HepG2 (cell line): ENCODE measurements around the gene COL13A1.

ENCODE experiments used
- AHR ChIP-seq: IDR thresholded peaks from 2 replicates; pipeline ENCODE4 v1.6.1; 2018; ENCODE audit warnings: missing genetic modification reagents, missing compliant biosample characterization
- ARID3A ChIP-seq: IDR thresholded peaks from 2 replicates; pipeline ENCODE4 v1.6.1; 2012; ENCODE audit warnings: low read depth, low read length, improper control_type of control experiment
- ATF3 ChIP-seq: sonication (generic); formaldehyde crosslinking; IDR thresholded peaks from 2 replicates; pipeline ENCODE4 v1.4.0; 2020; ENCODE audit warnings: missing genetic modification reagents
- CTCF ChIP-seq: sonication (generic); formaldehyde crosslinking; IDR thresholded peaks from 2 replicates; pipeline ENCODE4 v1.5.0; 2020; ENCODE audit warnings: mild to moderate bottlenecking, missing genetic modification reagents, moderate library complexity
- ERF ChIP-seq: IDR thresholded peaks from 2 replicates; pipeline ENCODE4 v1.6.1; 2018; ENCODE audit warnings: missing biosample characterization, missing genetic modification reagents
- KDM5A ChIP-seq: fragments of 200-600 bp; sonication (generic); IDR thresholded peaks from 2 replicates; pipeline ENCODE4 v1.7.0; 2018; ENCODE audit warnings: antibody characterized with exemption, mild to moderate bottlenecking, low read length, borderline replicate concordance
- RFXAP ChIP-seq: sonication (generic); formaldehyde crosslinking; IDR thresholded peaks from 2 replicates; pipeline ENCODE4 v1.4.0; 2020; ENCODE audit warnings: missing genetic modification reagents, borderline replicate concordance
- XRCC5 ChIP-seq: fragments of 200-400 bp; formaldehyde crosslinking; optimal IDR thresholded peaks from 2 replicates; pipeline ENCODE3; 2017; ENCODE audit warnings: mild to moderate bottlenecking, low read length
- ZFP1 ChIP-seq: IDR thresholded peaks from 2 replicates; pipeline ENCODE4 v1.6.1; 2016
- ZNF143 ChIP-seq: sonication (generic); formaldehyde crosslinking; IDR thresholded peaks from 2 replicates; pipeline ENCODE4 v1.4.0; 2020; ENCODE audit warnings: missing genetic modification reagents
- ZNF260 ChIP-seq: sonication (generic); formaldehyde crosslinking; IDR thresholded peaks from 2 replicates; pipeline ENCODE4 v1.4.0; 2020; ENCODE audit warnings: missing genetic modification reagents, low read depth, mild to moderate bottlenecking, borderline replicate concordance
- ZNF276 ChIP-seq: sonication (generic); formaldehyde crosslinking; IDR thresholded peaks from 2 replicates; pipeline ENCODE4 v1.4.0; 2020; ENCODE audit warnings: mild to moderate bottlenecking, low read depth, missing genetic modification reagents
- ZNF770 ChIP-seq: sonication (generic); formaldehyde crosslinking; IDR thresholded peaks from 2 replicates; pipeline ENCODE4 v1.5.0; 2020; ENCODE audit warnings: mild to moderate bottlenecking, missing genetic modification reagents
- ZSCAN29 ChIP-seq: sonication (generic); formaldehyde crosslinking; conservative IDR thresholded peaks from 2 replicates; pipeline ENCODE4 v1.4.0; 2020; ENCODE audit warnings: mild to moderate bottlenecking, missing genetic modification reagents

GRCh38 chr10:69850440-69850839, 48.7 kb downstream of the COL13A1 start:
- TF ChIP-seq ZFP1 (CRISPR knock-in tag) (no peak), ARID3A (no peak), ZNF276 (CRISPR knock-in tag) (no peak), ZNF260 (CRISPR knock-in tag) (no peak), XRCC5 (no peak), ZNF143 (CRISPR knock-in tag) (no peak), ZNF770 (CRISPR knock-in tag) (no peak), ZSCAN29 (CRISPR knock-in tag) (no peak), ERF (CRISPR knock-in tag) (no peak), ATF3 (no peak), RFXAP (no peak), KDM5A (no peak), AHR (no peak), CTCF (CRISPR knock-in tag) (no peak)
